Measurements from ENCODE around the gene ABCA13.

DNA sequence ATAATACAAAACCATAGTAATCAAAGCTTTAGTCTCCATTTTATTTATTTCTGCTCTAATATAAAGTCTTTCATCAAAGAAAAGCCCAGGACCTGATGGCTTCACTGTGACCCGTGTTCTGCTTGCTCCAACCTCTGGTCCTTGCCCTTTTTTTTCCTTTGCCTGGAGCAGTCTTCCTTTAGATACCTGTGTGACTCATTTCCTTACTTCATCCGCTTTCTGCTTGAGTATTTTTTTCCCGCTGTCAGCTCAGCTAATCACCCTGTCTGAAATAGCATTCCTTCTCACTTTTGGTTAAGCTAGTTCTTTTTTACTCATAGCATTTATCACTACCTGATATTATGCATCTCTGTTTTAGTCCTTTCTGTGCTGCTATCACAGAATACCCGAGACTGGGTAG, 194.8 kb downstream of the ABCA13 start:
- no peak for TF ChIP-seq EZH2 (IDR thresholded peaks at IDR 0.05)
- TF ChIP-seq FOXP2 (optimal IDR thresholded peaks at IDR 0.05; ENCODE audit: control extremely low read depth, extremely low read length, insufficient read depth): no peak
- no peak for TF ChIP-seq POLR2AphosphoS5 (IDR thresholded peaks at IDR 0.05; ENCODE audit: borderline replicate concordance, low read depth, low read length)
